GM18870 (cell line): ENCODE results near the gene DGKB.

Experiments
- ATAC-seq: cut with Tn5 transposase; IDR thresholded peaks from one replicate; pipeline ENCODE4 v1.9.1; 2021; ENCODE audit warnings: moderate library complexity; ENCODE audit not compliant: unreplicated experiment

DGKB gene

DNA sequence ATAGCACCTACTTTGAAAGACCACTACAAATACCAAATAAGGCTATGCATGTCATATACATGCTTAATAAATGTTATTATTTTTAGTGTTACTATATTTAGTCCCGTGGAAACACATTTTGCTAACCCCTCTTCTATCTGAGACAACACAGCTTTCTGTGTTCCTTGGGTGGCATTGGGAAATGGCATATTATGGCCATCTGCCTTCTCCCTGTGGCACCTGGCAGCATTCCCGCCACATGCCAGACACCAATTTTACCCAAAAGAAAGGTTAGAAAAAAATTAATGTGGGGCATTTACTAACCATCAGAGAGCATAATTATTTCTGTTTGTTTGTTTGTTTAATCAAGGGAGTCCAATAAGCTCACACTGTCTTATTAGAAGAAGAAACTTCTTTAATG lies 744.4 kb downstream of the DGKB start:
- ATAC-seq: no peak

DNA sequence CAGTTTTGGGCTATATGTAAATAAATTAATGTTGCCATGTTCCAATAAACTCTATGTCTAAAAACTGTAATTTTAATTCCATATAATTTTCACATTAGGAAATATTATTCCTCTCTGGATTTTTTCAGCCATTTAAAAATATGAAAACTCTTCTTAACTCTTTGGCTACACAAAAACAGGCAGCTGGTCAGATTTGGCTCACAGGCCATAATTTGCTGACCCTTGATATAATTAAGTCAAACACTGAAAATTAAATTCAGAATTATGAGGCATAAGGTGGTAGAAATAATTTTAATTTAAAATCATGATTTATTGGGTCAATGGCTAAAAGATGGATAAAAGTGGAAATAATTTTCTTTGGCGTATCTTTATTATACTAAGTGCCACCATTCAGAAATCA lies 746.1 kb downstream of the DGKB start:
- no peak for ATAC-seq

- no peak for ATAC-seq
Observed at GRCh38 chr7:14148974-14149373, 753.6 kb downstream of the DGKB start.

- ATAC-seq: no peak
Observed at GRCh38 chr7:14147532-14147931, 755.0 kb downstream of the DGKB start.

DNA sequence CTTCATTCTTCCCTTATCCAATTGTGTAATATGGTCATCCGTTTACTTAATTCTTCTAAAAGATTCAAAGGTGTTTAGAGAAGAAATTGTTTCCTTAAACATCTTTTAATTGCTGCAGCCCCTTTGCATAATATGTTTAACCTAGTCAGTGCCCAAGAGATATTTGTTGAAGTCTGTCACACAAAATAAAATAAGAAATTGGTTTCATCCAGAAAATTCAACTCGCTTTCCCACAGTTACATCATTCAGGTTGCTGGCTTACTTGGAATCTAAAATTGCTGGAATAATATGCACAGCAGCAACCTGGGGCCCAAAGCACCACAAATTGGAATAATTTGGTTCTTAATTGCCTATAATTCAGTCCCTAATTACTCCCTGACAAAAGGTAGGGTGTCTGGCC lies 758.0 kb downstream of the DGKB start:
- ATAC-seq: no peak

DNA sequence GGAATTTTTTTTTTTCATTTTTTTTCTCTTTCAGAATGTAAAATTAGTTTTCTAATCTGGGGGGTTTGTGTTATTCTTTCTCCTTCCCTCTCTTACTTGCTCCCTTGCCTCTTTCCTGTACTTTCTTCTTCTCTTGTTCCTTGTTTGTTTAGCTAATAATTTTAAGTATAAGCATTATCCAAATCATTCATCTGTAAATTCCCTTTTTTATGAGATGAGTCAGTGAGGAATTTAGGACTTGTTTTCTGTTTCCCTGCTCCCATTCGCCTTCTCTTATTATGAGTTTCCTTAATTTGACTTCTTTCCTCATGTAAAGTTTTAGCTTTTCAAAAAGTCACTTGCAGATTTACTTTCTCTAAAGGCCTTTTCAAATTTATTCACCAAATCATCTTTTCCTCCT lies 758.4 kb downstream of the DGKB start:
- no peak for ATAC-seq

GRCh38 chr7:14137676-14138075 lies 764.9 kb downstream of the DGKB start:
- no peak for ATAC-seq

- ATAC-seq: no peak
Observed at GRCh38 chr7:14133752-14134151, 768.8 kb downstream of the DGKB start.

GRCh38 chr7:14125998-14126397 lies 776.6 kb downstream of the DGKB start:
- ATAC-seq: no peak

DNA sequence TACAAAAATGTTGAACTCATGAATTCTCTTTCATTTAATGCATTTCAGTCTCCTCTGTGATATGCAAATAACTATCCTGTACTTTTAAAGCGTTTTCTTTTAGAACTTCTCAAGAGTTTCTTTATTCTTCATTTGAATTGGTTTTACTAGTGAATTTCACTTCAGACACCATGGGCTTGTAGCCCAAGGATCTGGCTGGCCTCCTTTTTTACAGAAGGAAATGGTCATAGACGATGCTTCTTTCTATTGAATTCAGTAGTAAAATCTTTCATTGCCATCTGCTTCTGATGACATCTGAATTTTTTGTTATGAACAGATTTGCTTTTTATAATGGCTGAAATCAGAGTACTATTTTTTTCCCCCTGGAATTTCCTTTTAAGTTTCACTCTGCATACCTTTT lies 777.8 kb downstream of the DGKB start:
- no peak for ATAC-seq

DNA sequence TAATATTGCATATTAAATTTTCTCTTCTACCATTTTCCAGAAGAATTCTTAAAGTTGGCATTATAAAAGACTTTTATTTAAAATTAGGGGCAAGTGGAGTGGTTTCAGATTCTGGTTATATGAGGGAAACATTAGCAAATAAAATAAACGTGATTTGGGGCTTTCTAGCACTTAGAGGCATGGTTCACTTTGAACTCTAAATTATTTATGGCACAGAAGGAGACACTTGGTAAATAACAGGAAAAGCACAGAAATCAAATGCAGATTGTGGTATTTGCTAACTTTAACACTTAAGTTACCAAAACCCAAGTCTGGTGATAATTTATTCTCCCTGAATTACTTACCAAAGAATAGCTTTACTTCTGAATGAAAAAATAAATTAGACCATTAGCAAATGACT lies 778.6 kb downstream of the DGKB start:
- no peak for ATAC-seq

DNA sequence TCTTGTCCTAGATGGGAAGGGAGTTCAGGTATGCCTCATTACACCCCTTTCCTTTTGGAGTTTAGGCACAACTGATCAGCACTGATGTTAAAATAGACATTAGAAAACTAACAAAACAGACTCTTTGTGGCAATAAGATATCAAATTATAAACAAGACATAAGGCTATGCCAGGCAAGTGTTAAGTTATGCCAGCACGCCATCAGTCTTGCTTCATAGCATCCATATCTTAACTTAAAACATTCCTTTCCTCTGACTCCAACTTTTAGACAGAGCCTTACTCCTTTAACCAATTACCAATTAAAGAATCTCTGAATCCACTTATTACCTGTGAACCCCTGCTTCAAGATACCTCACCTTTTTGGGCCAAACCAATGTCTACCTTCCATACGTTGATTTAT lies 786.9 kb downstream of the DGKB start:
- no peak for ATAC-seq

DNA sequence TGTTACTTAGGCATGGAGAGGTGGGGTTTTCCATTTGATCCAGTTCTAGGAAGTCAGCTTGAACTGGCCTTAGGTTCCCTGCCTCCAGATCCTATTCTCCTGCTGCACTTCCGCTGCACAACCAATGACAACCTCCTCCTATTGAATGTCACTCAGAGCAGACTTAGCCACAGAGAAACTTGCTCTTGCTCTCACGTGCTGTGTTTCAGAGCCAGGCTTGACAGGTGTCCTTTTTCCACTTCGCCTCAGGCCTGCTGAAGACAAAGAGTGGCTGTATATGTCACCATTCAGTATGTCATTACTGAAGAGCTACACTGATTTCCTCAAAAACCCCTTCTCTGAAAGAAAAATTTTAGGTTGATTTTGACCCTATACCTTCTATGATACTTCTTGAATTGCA lies 797.7 kb downstream of the DGKB start:
- ATAC-seq: no peak

- no peak for ATAC-seq
Observed at GRCh38 chr7:14096159-14096558, 806.4 kb downstream of the DGKB start.

- no peak for ATAC-seq
Observed at GRCh38 chr7:14095233-14095950, 807.2 kb downstream of the DGKB start.
